ENCODE results near the gene TAGLN.

Gene TAGLN

DNA sequence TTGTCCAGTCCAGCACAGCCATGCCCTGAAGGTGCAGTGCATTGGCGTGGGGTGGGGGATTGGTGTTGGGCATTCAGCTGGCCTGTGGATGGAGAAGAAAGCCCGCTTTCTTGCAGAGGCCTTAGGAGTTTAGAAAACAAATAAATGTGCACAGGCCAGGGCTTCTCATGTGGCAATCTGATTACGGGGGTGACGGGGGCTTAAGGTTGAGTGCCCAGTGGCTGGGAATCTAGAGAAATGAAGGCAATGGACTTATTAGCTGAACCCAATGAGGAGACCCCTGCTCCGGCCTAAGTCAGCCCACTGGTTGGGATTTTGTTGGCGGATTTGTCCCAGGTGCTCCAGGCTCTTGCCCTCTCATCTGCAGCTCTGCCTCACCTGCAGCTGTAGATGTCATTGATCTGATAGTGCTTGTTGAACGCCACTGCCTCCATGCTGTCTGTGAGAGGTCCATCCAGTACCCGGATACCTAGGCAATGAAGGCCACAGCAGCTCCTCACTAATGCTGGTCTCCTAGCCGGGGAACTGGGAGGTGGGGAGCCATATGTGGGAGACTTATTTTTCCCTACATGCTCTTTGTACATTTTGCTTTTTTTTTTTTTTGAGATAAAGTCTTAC is 26.5 kb downstream of the TAGLN start:
- Mint-ChIP-seq H3K4me3 (no peak overlapping the region), H3K9me3 (no peaks in the 10 kb centered on the region), H3K36me3 (peaks cover 98% of the 10 kb centered on the region), H3K27ac (no peak overlapping the region), H3K4me1 (peaks cover 47% of the 10 kb centered on the region)
- ATAC-seq (no peak), DNase-seq (ENCODE audit: low spot score in 2 of 2) (no peak)

DNA sequence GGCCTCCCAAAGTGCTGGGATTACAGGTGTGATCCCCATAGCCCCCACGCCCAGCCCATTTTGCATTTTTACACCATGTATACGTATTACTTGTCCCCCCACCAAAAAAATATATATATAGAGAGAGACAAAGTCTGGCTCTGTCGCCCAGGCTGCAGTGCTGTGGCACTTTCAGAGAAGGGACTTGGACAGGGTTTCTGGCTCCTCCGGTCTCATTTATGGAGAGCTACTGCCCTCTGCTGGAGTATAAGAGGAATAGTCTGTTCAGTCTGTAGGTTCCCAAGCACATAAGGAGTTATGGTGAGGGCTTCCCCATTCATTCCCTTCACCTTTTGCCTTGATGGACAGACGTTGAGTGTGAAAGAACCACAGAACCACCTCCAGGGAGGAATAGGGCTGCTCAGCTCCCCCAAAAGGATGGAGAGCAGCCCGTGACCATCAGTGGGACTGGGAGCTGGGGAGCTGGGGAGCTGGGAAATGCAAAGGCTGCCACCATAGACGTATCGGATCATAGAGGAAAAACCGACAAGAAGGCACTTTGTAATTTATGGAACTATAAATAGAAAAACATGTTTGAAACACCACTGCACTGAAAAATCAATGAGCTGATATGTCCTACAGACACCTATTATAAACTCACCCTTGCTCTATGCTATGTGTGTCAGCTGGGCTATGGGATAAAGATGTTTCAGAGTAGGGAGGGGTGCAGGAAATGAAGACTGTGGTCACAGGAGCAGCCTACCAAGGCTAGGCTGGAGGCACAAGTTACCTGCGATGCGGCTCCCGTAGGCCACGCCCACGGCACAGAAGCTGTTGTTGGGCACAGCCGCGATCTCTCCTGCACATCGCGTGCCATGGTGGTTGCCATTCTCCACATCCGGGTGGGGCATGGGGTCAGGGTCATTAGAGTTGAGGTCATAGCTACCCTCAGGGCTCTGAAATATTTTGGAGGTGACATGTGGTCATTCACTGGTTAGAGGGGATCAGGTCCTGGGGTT is 27.5 kb downstream of the TAGLN start:
- Mint-ChIP-seq H3K4me3 (no peak overlapping the region), H3K9me3 (no peaks in the 10 kb centered on the region), H3K36me3 (peaks cover 98% of the 10 kb centered on the region), H3K27ac (peak overlapping the region; percentile 48), H3K4me1 (peaks cover 58% of the 10 kb centered on the region)
- DNase-seq (ENCODE audit: low spot score in 2 of 2) (peak in 1 of 2 donors; percentile 64), ATAC-seq (peak; percentile 62)

DNA sequence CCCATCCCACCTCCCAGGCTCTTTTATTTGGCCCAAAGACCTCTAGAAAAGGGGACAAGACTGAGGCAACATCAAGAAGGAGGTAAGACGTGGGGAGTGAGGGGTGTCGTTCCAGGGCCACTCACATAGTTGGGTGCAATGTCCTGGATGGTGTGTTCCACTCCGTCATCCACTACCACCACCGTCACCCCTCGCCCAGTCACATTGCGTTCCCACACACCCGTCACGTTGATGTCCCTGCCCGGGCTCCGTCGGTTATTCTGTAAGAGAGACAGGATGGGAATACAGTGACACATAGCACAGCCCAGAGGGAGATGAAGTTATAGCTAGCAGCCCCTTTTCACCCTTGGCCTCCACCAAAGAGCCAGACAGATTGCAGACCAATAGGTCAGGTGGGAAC is 28.9 kb downstream of the TAGLN start:
- peak overlapping the region; percentile 18 for H3K4me3 Mint-ChIP-seq
- peaks cover 91% of the 10 kb centered on the region for H3K36me3 Mint-ChIP-seq
- no peak for DNase-seq (ENCODE audit: low spot score in 2 of 2)
- peak overlapping the region; percentile 97 for H3K27ac Mint-ChIP-seq
- H3K9me3 Mint-ChIP-seq, result no peaks in the 10 kb centered on the region
- H3K4me1 Mint-ChIP-seq, result peaks cover 67% of the 10 kb centered on the region
- no peak for ATAC-seq

DNA sequence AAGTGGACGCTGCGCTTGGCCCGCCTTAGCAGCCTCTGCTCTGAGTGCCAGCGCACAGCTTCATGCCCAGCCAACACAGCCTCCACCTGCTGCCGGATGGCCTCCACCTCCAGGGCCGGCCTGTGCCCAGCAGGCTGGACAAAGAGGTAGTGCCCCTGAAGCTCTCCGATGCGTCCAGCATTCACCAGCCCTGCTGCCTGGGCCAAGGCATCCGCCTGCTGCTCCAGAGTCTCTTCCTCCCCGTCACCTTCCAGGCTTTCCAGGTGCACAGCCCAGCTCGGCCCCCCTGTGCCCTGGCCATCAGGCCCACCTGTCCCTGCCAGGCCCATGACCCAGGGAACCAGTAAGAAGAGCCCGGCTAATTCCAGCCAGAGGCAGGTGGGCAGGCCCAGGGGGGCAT is 30.2 kb downstream of the TAGLN start:
- DNase-seq (ENCODE audit: low spot score in 2 of 2) (no peak), ATAC-seq (no peak)
- peaks cover 80% of the 10 kb centered on the region for H3K36me3 Mint-ChIP-seq
- H3K9me3 Mint-ChIP-seq, result no peaks in the 10 kb centered on the region
- peak overlapping the region; percentile 89 for H3K4me3 Mint-ChIP-seq
- peak overlapping the region; percentile 97 for H3K27ac Mint-ChIP-seq
- H3K4me1 Mint-ChIP-seq, result peaks cover 79% of the 10 kb centered on the region

DNA sequence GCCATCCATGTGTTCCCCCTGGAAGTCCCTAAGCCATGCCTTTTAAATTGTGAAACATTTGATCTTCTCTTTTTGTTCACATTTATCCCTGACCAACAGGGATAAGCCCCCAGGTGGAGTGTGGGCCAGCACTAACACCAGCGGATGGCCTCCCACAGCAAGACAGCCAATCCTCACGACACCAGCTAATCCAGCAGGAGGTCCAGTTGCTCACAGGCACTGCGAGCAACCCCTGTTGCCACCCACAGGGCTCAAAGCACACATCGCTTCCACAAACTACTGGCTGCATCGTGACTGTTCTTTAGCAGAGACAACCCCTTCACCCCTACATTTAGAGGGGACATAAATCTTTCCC is 30.7 kb downstream of the TAGLN start:
- Mint-ChIP-seq H3K36me3 (peaks cover 75% of the 10 kb centered on the region), H3K27ac (peak overlapping the region; percentile 97), H3K4me1 (peaks cover 80% of the 10 kb centered on the region), H3K4me3 (peak overlapping the region; percentile 89), H3K9me3 (no peaks in the 10 kb centered on the region)
- ATAC-seq, result peak; percentile 4
- no peak for DNase-seq (ENCODE audit: low spot score in 2 of 2)

DNA sequence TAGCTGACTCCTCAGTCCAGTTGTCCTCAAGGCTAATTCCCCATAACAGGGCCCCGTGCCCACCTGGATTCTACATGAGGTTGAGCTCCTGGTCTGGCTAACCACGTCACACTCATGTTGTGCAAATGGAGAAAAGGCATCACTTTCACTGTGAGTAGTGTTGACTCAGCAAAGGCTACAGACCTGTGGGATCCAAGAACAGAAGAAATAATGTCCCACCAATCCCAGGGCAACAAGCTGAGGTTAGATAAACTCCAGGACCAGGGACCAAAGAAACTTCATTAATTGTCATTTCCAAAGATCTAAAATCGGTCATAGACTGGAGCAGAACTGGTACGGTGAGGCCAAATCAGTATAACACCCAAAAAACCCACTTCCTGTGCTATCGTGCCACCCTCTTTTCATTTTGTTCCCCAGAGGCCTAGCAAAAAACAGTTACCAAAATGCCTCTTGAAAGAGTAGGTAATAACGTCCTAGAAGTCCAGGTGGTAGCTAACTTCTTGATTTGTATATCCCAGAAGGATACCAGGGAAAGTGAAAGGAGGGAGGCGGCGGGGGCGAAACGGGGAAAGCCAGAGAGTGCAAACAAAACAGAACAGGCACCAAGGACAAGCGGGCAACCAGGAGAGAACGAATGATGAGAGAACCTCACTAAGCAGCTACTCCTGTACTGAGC is 31.3 kb downstream of the TAGLN start:
- ATAC-seq (peak; percentile 70), DNase-seq (ENCODE audit: low spot score in 2 of 2) (peak; percentile 32 to 82)
- Mint-ChIP-seq H3K4me3 (peak overlapping the region; percentile 89), H3K9me3 (no peaks in the 10 kb centered on the region), H3K27ac (peak overlapping the region; percentile 97), H3K4me1 (peaks cover 75% of the 10 kb centered on the region), H3K36me3 (peaks cover 70% of the 10 kb centered on the region)

DNA sequence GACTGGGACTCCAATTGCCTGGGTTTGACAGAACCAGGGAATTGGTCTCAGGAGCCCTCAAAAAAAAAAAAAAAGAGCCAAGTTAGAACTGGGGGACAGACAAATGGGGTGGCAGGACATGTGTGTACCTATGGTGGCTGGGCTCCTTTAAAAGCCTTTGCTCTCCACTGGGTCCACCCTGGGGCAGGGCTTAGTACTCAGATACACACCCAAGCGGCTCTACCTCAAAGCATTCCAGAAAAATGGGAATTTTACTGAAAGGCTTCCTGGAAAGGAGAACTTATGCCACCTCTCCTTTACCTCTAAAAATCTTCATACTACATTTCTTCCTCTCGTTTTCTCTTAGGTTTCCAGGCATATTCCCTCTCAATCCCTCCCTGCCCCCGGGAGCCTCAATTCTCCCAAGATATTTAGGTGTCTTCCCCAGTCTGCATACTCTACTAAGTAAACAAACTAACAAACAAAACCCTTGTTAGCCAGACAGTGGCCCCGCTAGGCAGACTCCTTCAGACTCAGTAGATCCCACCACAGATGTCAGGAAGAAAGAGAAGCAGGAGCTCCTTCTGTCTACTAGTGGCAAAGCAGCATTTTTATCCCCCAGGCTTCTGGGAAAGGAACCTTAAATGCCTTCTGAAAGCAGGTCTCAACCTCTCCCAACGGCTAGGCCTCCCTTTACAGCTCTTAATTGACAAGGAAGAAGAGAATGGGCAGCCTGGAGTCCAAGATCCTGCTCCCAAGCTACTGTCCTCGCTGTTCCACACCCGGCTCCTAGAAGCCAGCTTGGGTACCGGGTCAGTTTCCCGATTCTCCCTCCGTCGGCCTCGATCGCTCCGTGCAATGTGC is 32.0 kb downstream of the TAGLN start:
- Mint-ChIP-seq H3K4me3 (peak overlapping the region; percentile 89), H3K36me3 (peaks cover 62% of the 10 kb centered on the region), H3K9me3 (no peaks in the 10 kb centered on the region), H3K4me1 (peaks cover 72% of the 10 kb centered on the region), H3K27ac (peak overlapping the region; percentile 97)
- ATAC-seq, result no peak
- DNase-seq (ENCODE audit: low spot score in 2 of 2), result peak in 1 of 2 donors; percentile 62

DNA sequence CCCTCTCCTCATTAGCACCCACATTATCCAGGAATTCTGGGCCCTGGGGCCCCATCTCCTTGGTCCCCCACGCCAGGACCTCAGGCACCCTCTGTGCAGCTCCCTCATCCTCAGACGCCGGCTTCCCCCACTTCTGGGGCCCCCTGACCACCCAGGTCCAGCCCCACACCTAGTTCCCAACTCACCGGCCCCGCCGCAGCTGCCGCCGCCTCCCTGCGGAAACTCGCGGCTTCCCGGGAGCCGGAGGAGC is 32.6 kb downstream of the TAGLN start, which contains the start of gene PCSK7:
Gene PCSK7, minus strand, starts transcription at position 232 of the 250 bp plus-strand sequence. CDS start 2,229 bp downstream, outside the sequence.
- Mint-ChIP-seq H3K9me3 (no peaks in the 10 kb centered on the region), H3K36me3 (peaks cover 57% of the 10 kb centered on the region), H3K4me3 (peak within 1 kb of the TSS; percentile 89), H3K27ac (peak within 1 kb of the TSS; percentile 97), H3K4me1 (peaks cover 67% of the 10 kb centered on the region)
- DNase-seq (ENCODE audit: low spot score in 2 of 2), result no peak
- ATAC-seq, result no peak

DNA sequence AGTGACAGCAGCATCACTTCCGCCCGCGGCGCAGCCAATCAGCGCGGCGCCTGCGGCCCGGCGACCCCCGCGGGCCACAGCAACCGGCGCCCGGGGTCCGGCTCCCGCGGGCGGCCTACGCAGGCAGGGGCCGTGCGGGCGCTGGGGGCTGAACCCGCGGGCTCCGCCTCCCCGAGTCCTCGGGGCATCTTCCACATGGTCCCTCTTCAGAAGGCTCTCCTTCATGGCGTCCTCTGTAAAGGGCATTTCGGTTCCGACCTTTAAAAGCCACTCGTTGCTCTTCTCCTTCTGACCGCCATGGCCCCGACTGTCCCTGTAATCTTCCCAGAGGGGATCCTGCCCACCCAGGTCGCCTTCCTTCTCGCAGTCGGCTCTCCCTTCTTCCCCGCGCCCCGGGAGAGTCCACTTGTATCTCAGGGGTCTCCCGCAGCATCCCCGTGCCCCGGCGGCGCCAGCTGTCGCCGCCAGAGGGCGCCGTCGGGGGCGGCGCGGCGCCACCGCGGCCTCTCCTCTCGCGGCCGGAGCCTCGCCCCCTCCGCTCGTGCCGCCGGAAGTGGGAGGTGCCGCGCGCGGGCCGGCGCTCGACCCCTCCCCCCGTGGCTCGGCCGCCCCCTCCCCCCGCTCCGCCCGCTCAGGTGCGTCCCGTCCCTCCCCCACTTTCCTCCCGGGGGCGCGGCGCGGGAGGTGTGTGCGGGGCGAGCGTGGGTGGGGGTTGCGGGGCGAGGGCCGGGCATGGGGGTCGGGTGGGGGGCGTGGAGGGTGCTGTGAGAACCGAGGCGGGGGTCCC is 33.1 kb downstream of the TAGLN start, which contains the start of gene RNF214:
Gene RNF214, plus strand, starts transcription at position 580 of the 787 bp plus-strand sequence. CDS start 1,602 bp downstream, outside the sequence.
- H3K4me1 Mint-ChIP-seq, result peaks cover 62% of the 10 kb centered on the region
- no peaks in the 10 kb centered on the region for H3K9me3 Mint-ChIP-seq
- peak; percentile 84 for ATAC-seq

DNA sequence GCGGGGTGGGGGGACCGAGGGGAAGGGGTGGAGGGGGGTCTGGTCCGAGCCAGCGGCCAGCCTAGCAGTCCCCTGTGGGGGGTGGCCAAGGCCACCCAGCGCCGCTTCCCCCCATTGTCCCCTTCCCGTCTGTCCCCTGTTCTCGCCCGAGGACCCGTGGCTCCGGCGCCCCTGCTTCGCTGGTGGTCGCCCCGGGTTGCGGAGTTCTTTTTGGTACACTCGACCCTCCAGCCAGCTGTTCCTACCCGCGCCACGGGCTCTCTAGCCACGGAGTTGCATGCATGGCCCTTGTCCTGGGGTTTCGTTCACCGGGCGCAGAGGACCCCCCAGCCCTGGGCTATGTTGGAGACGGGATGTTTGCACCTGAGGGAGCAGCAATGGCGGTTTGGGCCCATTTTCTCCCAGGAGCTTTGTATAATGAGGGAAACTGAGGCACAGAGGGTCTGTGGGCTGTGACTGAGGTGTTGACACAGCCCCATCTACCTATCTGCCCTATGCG is 33.8 kb downstream of the TAGLN start:
- peaks cover 60% of the 10 kb centered on the region for H3K4me1 Mint-ChIP-seq
- peak overlapping the region; percentile 89 for H3K4me3 Mint-ChIP-seq

More for the DNA sequence above, 33.1 kb downstream of the TAGLN start, which contains the start of gene RNF214:
- peak within 1 kb of the TSS; percentile 97 for H3K27ac Mint-ChIP-seq
- peak; percentile 71 to 90 for DNase-seq (ENCODE audit: low spot score in 2 of 2)
- H3K36me3 Mint-ChIP-seq, result peaks cover 52% of the 10 kb centered on the region
- peak within 1 kb of the TSS; percentile 89 for H3K4me3 Mint-ChIP-seq

DNA sequence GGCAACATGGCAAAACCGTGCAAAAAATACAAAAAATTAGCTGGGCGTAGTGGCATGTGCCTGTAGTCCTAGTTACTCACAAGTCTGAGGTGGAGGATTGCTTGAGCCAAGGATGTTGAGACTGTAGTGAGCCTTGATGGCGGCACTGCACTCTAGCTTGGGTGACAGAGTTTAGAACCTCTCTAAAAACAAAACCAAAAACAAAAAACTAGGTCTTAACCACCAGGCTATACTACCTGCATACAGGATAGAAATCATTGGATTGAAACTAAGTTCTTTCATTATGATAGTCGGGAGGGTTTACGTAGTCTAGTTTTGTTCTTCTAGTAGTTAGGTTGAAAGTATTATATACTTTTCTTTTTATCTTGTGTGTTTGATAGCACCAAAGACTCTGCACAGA is 39.1 kb downstream of the TAGLN start:
- Mint-ChIP-seq H3K9me3 (no peaks in the 10 kb centered on the region), H3K4me3 (no peak overlapping the region), H3K4me1 (peaks cover 11% of the 10 kb centered on the region), H3K36me3 (peaks cover 45% of the 10 kb centered on the region), H3K27ac (no peak overlapping the region)
- DNase-seq (ENCODE audit: low spot score in 2 of 2), result no peak
- ATAC-seq, result peak; percentile 13

More for the DNA sequence above, 33.8 kb downstream of the TAGLN start:
- Mint-ChIP-seq H3K9me3 (no peaks in the 10 kb centered on the region), H3K36me3 (peaks cover 45% of the 10 kb centered on the region), H3K27ac (peak overlapping the region; percentile 97)
- DNase-seq (ENCODE audit: low spot score in 2 of 2) (peak; percentile 14 to 63), ATAC-seq (no peak)

DNA sequence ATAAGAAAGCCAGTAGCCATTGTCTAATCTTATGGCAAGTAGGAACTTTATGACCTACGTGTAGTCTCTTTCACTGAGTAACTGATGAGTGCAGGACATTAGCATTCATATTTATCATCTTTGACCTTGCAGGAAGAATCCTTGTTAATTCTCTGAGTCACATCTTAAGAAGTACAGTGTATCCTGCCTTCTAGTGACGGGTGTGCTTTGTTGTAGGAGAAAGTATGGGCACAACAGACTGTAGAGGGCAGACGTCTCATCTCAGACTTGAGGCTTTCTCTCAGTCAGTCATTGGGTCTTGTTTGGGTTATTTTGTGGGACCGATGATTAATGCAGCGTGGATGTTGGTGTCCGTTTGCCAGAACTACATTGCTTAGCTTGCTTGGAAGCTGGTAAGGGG is 40.1 kb downstream of the TAGLN start:
- Mint-ChIP-seq H3K36me3 (peaks cover 51% of the 10 kb centered on the region), H3K27ac (no peak overlapping the region)

DNA sequence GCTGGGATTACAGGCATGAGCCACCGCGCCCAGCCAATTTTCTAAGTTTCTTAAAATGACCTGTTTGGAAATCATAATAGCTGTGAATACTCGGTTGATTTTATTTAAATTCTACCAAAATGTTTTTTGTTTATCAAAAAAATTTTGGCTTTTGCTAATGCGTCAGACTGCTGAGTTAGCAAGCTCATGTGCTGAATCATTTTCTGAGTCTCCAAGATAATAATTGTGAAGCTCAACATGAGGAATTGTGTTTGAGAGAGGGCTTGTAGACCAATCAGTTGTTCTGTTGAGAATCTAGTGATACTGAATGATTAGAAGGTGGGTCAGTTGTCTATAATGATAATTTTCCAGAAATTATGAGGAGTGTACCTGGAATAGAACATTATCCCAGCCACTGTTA is 49.2 kb downstream of the TAGLN start:
- Mint-ChIP-seq H3K4me3 (no peak overlapping the region), H3K4me1 (no peaks in the 10 kb centered on the region), H3K27ac (no peak overlapping the region), H3K9me3 (no peaks in the 10 kb centered on the region), H3K36me3 (peaks cover 72% of the 10 kb centered on the region)
- ATAC-seq (no peak), DNase-seq (ENCODE audit: low spot score in 2 of 2) (no peak)

More for the DNA sequence above, 40.1 kb downstream of the TAGLN start:
- DNase-seq (ENCODE audit: low spot score in 2 of 2) (no peak), ATAC-seq (no peak)
- Mint-ChIP-seq H3K4me1 (peaks cover 2% of the 10 kb centered on the region), H3K9me3 (no peaks in the 10 kb centered on the region), H3K4me3 (no peak overlapping the region)

DNA sequence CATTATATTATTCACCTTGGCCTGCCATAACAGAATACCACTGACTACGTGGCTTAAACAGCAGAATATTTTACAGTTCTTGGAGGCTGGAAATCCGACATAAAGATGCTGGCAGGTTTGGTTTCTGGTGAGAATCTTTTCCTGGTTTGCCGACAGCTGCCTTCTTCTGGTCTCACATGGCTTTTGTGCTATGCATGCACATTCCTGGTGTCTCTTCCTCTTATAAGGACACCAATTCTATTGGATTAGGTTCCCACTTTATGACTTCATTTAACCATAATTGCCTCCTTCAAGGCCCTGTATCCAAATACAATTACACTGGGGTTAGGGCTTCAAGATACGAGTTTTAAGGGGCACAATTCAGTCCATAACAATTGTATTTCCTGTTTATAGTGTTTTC is 50.4 kb downstream of the TAGLN start:
- Mint-ChIP-seq H3K9me3 (no peaks in the 10 kb centered on the region), H3K4me3 (no peak overlapping the region), H3K27ac (no peak overlapping the region), H3K36me3 (peaks cover 75% of the 10 kb centered on the region), H3K4me1 (no peaks in the 10 kb centered on the region)
- DNase-seq (ENCODE audit: low spot score in 2 of 2) (no peak), ATAC-seq (no peak)

Data from stimulated activated effector memory CD8-positive, alpha-beta T cell treated with anti-CD3 and anti-CD28 coated beads, Interleukin-12 subunit alpha, Interleukin-12 subunit beta, amount 100 ng/mL, for 72 hours (primary cell).